H4 (cell line): ENCODE data around the gene BACH2. TPM values are rescaled to one million over a fixed set of nuclear protein-coding genes. Genes with fewer than 3 reads are reported as not detected.
"Not testable (repeated sequence)": the region's sequence is repeated elsewhere in the genome, so short reads cannot be mapped to it uniquely, and the experiment has no call there.

Experiments used
- DNase-seq: peaks from one replicate; pipeline ENCODE4 v3.0.0-alpha.2; 2015; ENCODE audit warnings: low spot score
- total RNA-seq: library from RNA; depleted of rRNA; stranded (reverse); fragments of >200 nt; shearing (Covaris generic); gene quantifications from 2 replicates; pipeline ENCODE4 v1.2.3, GENCODE V29; 2014

The BACH2 gene
- total RNA-seq, 1 experiment from 2014 or later, result 0.31 TPM

DNA sequence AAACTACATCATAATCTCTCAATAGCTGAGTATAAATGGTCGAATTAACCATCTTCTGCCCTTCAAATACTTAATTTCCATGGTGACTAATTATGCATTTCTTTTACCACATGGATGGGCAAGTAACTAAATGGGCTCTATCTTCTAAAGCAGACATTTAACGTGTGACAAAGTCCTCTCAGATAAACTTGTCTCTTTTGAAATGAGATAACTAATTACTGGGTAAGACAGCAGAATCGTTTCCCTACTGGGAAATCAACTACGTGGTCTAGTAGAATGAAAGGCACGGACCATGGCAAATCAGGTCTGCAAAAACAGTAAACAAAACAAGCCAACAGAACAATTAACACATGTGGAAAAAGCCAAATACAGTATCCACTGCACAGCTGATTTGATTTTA, 137.7 kb downstream of the BACH2 start:
- no peak for DNase-seq

DNA sequence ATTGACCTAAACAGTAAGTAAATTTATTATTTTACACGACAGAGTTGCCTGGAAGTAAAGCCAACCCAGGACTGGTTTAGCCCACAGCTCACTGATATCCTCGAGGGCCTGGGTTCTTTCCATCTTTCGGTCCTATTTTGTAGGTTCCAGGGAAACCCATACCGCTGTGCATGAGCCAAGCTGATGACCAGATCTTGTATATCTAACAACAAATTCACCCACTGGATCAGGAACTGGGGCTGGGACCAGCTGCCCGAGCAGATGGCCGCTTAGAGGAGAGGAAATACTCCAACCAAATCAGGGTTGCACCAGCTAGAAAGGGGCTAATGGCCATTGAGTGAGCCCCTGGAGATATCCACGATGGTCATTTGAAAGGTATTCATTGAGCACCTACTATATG, 139.2 kb downstream of the BACH2 start:
- no peak for DNase-seq

DNA sequence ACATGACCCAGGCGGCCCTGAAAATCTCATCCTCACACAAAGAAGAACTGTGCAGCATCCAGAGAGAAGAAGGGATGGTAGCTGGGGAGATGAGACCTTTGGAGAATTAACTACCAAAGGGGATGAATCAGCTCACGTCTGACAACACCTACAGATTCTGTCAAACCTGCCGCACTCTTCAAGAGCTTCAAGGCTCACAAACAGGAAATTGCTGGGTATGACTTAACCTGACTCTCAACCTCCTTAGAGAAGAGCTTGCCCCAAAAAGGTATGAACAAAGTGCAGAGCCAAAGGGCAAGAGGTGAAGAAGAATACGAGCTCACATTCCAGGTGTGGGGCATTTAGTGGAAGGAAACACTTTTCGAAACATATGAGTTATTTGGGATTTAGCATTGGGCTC, 139.8 kb downstream of the BACH2 start:
- no peak for DNase-seq

DNA sequence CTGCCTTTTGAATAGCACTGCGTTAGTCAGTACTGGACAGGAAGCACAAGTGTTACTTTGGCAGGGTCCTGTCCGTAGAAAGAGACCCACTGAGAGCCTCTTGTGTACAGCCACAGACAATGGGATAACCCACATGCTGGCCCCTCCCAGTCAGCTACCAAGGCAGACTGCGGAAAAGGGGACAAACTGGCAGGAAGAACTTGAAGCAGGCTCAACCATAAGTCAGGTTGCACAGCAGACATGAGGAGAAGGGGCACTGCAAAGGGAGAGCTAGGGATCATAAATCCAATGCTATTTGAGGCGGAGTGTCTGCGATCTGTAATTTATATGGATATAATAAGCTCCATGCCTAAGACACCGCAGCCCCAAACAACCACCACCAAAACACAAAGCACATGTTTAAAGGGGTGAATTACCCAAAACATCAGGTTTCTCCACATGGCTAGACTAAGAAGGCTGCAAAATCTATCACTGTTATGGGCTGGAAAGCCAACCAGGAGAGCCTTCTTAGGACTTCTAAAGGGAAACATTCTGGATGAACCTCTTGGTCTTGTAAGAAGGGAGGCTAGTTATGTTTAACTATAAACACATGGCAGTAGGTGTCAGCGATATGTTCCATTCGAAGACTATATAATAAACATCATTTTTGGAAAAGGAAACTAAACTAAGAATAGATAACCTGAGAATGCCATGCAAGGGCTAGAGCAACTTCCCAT, 141.7 kb downstream of the BACH2 start:
- no peak for DNase-seq

DNA sequence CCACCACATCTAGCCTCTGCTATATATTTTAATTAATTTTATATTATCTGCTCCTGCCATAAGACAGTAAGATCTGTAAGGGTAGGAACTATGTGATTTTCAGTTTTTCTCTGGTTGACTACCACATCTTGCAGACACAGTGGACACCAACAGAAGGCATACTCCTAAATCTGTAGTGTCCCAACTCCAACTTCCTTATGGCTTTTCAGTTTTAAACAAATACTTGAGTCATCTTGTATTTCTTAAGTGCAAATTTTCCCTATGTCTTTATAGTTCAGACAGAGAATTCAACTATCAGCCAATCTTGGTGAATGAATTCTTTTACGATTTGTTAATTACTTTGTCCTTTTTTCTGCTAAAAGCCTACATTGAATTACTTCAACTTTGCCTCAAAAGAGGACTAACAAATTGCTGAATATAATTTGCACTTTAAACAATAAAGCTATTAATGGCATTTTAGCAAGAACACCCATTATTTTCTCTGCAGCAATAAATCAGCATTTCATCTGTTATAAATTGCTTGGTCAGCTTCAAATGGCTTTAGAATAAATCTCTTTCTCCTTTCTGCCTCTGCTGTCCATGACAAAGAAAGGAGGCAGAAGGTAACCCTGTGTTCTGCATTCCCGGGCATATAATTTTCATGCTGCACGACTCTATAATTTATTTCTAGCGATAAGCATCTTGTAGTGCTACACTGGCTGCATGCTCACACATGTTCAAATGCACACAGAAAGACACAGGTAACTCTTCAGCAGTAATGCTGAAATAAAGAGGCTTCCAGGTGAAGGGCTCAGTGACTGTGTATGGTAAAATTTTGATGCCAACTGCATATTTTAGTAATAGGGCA, 144.8 kb downstream of the BACH2 start:
- no peak for DNase-seq

DNA sequence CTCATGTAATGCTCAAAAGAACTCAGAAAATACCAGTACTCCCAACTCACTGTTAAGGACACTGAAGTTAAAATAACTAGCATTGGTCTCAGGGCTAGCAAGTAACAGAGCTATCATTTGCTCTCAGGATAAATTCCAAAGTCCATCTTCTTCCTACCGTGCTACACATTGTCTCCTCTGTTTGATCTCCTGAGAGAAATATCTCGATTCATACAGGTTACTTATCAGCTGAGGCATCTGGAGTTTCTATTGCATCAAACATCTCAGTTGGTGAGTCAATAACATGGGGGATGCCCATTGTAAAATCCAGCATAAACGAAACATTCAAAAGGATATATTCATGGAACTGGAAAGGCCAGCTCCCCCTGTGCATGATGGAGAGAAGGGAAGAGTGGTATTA, 147.4 kb downstream of the BACH2 start:
- DNase-seq, result no peak

DNA sequence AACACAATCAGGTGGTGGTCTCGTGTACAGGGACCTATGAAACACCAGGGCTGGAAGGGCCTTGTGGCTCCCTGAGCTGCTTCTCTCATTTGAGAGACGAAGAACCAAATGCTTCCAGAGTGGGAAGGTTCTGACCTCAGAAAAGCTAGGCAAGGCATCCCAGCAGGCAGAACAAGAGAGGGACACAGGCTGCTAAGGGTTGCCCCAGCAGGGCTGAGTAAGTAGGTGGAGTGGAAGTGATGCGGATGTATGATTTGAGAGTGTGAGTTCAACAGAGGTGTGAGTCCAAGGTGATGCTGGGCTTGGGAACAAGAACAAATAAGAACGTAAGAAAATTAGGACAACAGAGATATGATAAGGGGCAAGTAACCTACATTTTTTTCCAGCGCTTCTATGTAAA, 147.8 kb downstream of the BACH2 start:
- DNase-seq, result no peak

DNA sequence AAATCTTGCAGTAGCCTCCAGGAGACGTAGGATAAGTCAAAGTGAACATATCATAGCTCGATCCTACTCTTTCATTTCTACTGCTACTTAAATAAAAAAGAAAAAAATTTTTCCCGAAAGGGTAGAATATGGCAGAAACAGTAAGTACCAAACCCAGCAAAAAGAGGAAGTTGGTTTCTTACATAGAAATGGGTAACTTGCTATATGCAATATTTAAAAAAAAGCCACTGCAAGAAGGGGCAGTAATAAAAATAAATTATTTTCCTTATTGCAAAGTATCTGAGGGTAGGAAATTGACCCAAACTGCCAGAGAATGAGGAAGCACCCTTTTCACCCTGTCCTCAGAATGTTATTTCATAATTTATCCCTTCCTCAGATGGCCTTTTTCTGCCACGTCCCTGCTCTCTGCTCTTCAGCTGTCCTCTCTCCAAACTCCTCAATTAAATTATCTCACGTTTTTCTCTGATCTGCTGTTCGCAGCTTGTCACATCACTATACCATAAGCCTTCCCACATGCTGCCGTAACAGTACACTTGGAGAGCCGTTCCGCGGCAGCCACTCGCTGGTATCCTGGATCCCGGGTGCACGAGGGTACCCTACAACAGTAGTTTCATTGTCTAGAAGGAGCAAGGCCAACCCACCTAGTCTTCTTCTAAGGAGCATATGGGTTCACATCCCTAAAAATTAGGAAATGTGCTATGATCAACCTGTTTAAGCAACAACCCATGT, 149.6 kb downstream of the BACH2 start:
- DNase-seq, result no peak

DNA sequence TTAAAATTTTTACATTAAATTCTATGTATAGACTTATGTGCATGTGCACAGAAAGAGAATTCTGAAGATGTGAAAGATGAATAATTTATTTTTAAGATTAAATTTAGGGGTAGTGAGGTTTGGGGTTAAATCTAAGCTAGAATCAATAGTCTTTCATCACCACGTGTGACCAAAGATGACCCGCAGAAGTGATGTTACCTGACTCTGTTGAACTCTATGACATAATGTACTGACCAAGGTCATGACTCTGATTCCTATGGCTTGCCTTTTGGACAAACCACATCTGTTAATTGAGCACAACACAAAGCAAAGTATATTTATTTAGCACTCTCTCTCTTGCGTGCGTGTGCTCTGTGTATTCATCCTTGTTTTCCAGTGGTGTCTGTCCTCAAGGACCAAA, 150.6 kb downstream of the BACH2 start:
- no peak for DNase-seq

DNA sequence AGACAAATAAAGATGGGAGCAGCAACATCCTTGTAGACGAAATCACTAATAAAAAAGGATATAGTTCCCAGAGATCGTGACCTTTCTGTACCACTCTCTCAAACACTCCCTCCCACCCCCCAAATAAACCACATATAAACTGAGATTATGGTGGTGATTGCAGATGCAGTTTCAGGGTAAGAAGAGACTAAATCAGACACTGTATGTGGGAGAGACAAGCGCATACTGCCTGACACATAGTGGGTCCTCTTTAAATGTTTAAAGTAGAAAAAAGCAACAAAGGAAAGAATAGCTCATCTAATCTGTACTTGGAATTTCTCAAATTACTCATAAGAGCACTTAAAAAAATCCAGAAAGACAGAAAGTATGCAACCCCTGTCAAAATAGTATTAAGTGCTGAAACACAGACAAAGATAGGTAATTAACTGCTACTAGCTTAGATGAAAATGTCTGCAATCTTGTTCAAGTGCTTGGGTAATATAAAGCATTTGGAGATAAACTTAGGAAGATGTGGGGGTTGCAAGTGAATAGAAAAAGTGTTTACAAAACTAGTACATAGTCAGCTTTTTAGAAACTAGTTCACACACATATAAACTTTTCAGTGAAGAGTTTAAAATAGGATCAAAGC, 151.6 kb downstream of the BACH2 start:
- DNase-seq, result no peak

DNA sequence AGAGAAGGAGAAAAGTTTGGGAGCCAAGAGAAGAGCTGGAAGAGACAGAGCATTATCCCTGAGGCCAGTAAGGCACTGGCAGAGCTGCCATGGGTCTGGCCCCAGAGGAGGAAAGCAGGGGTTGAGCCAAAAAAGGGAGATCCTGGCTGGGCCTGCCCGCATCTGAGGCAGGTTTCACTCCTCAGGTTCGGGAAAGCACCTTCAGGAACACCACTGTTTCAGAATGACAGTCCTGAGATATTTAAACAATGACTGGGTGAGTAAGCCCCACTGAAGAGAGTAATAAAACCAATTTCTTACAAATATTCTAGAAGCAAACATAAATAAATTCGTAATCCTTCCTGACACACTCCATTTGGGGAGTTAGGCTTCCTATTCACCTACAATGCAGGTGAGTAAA, 152.2 kb downstream of the BACH2 start:
- DNase-seq, result no peak

DNA sequence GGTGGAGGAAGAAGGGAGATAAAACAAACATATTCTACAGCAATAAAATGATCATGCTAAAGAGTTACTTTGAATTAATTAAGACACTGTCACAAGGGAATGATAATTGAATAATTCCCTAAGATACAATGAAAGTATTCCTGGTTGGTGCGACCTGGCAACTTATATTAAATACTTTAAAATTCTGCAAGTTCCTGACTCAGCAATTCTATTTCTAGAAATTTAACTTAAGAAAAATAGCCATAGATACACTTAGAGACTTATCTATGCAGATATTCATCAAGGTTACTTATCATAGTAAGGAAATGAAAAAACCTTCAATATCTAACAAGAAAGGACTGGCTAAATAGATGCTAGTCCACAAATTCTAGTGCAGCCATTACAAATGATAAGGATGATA, 156.0 kb downstream of the BACH2 start:
- no peak for DNase-seq

DNA sequence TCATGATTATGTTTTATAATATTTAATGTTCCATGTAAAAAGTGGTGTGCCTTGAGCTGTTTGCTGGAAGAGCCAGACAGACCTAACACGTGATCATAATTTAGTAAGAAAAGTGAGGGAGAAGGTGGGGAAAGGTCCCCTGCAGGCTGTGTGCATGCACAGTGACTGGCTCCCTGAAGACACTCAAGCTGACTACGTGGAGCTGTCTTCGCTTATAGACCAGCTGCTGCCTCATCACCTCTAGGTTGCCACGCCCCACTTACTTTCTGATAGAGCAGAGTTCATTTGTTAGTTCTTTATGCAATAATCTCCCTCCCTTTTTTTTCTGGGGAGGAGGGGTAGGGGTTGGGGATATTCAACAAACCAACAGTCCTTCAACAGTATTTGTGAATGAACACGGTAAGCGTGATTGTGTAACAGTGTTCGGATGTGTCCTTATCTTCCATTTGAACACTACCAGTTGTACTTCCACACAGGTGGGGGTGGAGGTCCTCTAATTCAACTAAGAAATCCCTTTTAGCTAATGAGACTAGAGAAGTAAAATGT, 157.3 kb downstream of the BACH2 start:
- no peak for DNase-seq

DNA sequence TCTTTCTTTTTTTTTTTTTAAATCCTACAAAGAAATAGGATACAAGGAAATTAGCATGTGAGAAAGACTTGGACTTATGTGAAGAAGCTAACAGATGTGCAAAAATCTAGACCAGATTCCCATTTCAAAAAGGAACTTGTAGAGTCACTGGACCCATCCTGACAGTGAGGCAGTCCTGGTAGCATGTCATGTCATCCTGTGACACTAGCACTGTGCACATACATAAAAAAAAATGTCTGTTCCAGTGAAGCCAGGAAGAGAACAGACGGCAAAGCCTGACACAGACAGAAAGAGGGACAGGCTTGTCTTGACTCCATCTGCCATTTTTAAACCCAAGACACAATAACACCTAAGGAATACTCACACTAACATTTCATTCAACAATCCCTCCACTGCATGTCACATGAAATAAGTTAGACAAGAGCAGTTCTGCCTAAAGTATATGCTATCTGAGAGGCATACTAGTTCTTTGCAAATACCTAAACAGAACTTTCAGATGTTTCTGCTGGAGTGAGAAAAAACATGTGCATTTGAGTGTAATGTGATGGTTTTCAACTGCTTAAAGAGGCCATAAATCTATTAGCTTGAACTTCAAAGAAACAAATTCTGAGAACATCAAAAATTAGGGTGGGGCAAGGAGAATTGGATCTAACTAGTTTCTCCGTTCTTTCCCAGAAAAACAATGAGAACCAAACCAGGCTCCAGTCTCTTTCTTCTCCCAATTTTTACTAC, 159.6 kb downstream of the BACH2 start:
- DNase-seq, result no peak

DNA sequence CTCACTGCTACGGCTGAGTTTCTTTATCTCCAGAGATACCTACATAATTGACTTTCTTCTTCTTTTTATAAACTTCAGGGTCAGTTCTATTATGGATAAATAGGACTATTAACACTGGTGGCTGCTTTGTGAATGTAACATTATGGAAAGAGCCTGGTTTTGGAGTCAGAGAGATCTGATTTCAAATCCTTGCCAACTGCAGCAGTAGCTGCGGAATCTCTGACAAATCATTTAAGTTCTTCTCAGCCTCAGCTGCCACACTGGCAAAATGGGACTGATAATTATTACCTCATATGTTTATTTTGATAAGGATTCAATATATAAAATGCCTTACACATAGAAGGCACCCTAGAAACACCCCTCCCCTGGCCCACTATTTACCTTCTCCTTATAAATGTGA, 160.5 kb downstream of the BACH2 start:
- DNase-seq, result no peak

DNA sequence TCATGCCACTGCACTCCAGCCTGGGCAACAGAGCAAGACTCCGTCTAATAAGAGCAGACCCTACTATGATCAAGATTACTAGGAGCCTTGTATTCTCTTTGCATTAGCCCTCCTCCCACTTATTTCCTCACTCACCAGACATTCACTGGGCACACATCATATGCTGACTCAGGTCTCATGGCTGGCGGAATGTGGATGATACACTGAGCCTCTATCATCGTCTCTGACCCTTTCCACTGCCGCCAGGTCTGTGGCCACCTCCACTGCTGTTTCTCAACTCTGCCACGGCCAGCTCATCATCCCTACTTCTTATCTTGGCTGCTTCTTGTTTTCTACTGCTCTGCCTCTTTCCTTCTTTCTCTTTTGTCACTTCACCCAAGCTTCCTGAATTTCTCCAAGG, 161.0 kb downstream of the BACH2 start:
- no peak for DNase-seq

DNA sequence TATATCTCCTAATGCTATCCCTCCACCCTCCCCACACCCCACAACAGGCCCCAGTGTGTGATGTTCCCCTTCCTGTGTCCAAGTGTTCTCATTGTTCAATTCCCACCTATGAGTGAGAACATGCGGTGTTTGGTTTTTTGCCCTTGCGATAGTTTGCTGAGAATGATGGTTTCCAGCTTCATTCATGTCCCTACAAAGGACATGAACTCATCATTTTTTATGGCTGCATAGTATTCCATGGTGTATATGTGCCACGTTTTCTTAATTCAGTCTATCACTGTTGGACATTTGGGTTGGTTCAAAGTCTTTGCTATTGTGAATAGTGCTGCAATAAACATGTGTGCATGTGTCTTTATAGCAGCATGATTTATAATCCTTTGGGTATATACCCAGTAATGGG, 163.0 kb downstream of the BACH2 start:
- not testable (repeated sequence) for DNase-seq

DNA sequence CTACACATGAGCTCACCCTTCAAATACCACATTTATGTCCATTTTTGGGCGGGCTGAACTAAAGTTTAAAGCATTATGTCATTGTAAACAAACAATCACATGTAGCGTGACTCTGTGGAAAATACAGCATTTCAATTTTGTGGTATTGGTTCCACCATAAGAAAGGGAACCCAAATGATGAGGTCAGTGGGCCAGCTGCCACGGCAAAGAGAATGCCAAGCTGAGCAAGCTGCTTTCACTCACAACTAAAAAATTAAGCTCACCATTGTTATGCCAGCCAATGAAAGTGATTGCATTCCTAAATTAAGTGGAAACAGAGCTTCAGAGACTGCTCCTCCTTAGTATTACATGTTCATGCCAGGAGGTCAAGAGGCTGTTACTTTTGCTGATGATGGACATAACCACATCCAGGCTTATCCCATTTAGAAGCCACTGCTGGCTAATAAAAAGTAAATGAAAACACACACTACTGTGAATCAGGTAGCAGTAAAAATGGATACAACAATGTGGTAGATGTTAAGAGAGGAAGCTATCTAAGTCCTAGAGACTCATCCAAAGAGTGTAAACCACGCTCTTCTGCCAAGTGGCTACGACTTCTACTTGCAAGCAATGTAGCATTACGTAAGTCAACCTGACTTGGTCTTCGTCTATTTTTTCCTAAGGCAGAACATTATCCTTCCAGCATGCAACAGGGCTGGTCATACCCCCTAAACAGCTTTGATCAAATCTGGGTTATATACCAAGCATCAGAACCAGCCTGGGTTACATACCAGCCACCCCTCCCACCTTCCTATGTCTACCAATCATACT, 164.8 kb downstream of the BACH2 start:
- peak; percentile 72 for DNase-seq

DNA sequence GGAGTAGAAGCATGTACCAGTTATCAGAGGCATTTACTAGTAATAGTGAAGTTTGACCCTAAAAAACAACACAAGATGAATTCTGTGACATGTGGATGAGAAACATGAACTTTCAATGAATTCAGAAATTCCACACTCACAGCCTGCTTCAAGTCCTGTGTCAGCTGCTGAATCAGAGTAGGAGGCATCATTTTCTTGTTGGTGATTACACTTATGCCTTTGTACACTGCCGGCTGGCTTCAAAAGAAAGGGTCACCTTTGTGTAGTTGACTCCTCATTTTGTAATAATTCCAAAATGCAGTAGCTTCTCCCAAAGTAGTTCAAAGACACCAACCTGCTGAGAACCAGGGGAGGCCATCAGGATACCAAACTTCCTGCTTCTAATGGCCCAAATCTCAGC, 165.5 kb downstream of the BACH2 start:
- no peak for DNase-seq

DNA sequence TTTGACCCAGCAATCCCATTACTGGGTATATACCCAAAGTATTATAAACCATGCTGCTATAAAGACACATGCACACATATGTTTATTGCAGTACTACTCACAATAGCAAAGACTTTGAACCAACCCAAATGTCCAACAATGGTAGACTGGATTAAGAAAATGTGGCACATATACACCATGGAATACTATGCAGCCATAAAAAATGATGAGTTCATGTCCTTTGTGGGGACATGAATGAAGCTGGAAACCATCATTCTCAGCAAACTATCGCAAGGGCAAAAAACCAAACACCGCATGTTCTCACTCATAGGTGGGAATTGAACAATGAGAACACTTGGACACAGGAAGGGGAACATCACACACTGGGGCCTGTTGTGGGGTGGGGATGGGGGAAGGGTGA, 168.0 kb downstream of the BACH2 start:
- not testable (repeated sequence) for DNase-seq
